ENCODE data around the gene DNER.

Gene DNER

GRCh38 chr2:229492034-229492433, 222.3 kb downstream of the DNER start:
- DNase-seq (ENCODE audit: low spot score): no peak

GRCh38 chr2:229490167-229490566, 224.2 kb downstream of the DNER start:
- DNase-seq (ENCODE audit: low spot score): no peak

GRCh38 chr2:229489016-229489415, 225.3 kb downstream of the DNER start:
- peak; percentile 67 for DNase-seq (ENCODE audit: low spot score)

GRCh38 chr2:229488232-229488631, 226.1 kb downstream of the DNER start:
- no peak for DNase-seq (ENCODE audit: low spot score)

GRCh38 chr2:229486673-229487072, 227.7 kb downstream of the DNER start:
- DNase-seq (ENCODE audit: low spot score): no peak

GRCh38 chr2:229485857-229486256, 228.5 kb downstream of the DNER start:
- DNase-seq (ENCODE audit: low spot score): no peak

GRCh38 chr2:229477269-229477755, 237.0 kb downstream of the DNER start:
- no peak for DNase-seq (ENCODE audit: low spot score)

GRCh38 chr2:229475778-229476177, 238.6 kb downstream of the DNER start:
- DNase-seq (ENCODE audit: low spot score): no peak

GRCh38 chr2:229474125-229474524, 240.2 kb downstream of the DNER start:
- DNase-seq (ENCODE audit: low spot score): no peak

GRCh38 chr2:229470781-229471180, 243.6 kb downstream of the DNER start:
- DNase-seq (ENCODE audit: low spot score): no peak

GRCh38 chr2:229467783-229468182, 246.6 kb downstream of the DNER start:
- DNase-seq (ENCODE audit: low spot score): no peak

- no peak for DNase-seq (ENCODE audit: low spot score)
Measured at GRCh38 chr2:229463841-229464346, 250.5 kb downstream of the DNER start.

GRCh38 chr2:229462112-229462511, 252.2 kb downstream of the DNER start:
- DNase-seq (ENCODE audit: low spot score): no peak

- DNase-seq (ENCODE audit: low spot score): no peak
Measured at GRCh38 chr2:229456091-229456490, 258.3 kb downstream of the DNER start.

- peak; percentile 39 for DNase-seq (ENCODE audit: low spot score)
Measured at GRCh38 chr2:229454934-229455631, 259.3 kb downstream of the DNER start.

- DNase-seq (ENCODE audit: low spot score): no peak
Measured at GRCh38 chr2:229453230-229453629, 261.1 kb downstream of the DNER start.

GRCh38 chr2:229451852-229452251, 262.5 kb downstream of the DNER start:
- no peak for DNase-seq (ENCODE audit: low spot score)

- DNase-seq (ENCODE audit: low spot score): no peak
Measured at GRCh38 chr2:229447227-229447626, 267.1 kb downstream of the DNER start.

GRCh38 chr2:229446350-229446749, 268.0 kb downstream of the DNER start:
- DNase-seq (ENCODE audit: low spot score): no peak

- DNase-seq (ENCODE audit: low spot score): no peak
Measured at GRCh38 chr2:229445501-229446211, 268.7 kb downstream of the DNER start.

- peak; percentile 89 for DNase-seq (ENCODE audit: low spot score)
Measured at GRCh38 chr2:229445019-229445418, 269.3 kb downstream of the DNER start.

- DNase-seq (ENCODE audit: low spot score): no peak
Measured at GRCh38 chr2:229443546-229444268, 270.6 kb downstream of the DNER start.

- DNase-seq (ENCODE audit: low spot score): no peak
Measured at GRCh38 chr2:229443141-229443540, 271.2 kb downstream of the DNER start.

Data from RKO (cell line).